Prostate gland (tissue), 2 donors: Measurements from ENCODE around the gene TTC16.

ENCODE experiments used
- CTCF ChIP-seq, 4 experiments: fragments of 200-600 bp in 2 of 4; fragments of 450-650 bp in 2 of 4; sonication (generic) in 2 of 4; IDR thresholded peaks; 1 replicate in 3 of 4; 2 replicates in 1 of 4; pipeline ENCODE4 v1.5.1; 2016 to 2019; ENCODE audit warnings: antibody characterized with exemption in 4 of 4, mild to moderate bottlenecking in 2 of 4, moderate library complexity in 2 of 4
- POLR2AphosphoS5 ChIP-seq: sonication (generic); formaldehyde crosslinking; IDR thresholded peaks from one replicate; pipeline ENCODE4 v1.6.1; 2017; ENCODE audit warnings: antibody characterized with exemption

DNA sequence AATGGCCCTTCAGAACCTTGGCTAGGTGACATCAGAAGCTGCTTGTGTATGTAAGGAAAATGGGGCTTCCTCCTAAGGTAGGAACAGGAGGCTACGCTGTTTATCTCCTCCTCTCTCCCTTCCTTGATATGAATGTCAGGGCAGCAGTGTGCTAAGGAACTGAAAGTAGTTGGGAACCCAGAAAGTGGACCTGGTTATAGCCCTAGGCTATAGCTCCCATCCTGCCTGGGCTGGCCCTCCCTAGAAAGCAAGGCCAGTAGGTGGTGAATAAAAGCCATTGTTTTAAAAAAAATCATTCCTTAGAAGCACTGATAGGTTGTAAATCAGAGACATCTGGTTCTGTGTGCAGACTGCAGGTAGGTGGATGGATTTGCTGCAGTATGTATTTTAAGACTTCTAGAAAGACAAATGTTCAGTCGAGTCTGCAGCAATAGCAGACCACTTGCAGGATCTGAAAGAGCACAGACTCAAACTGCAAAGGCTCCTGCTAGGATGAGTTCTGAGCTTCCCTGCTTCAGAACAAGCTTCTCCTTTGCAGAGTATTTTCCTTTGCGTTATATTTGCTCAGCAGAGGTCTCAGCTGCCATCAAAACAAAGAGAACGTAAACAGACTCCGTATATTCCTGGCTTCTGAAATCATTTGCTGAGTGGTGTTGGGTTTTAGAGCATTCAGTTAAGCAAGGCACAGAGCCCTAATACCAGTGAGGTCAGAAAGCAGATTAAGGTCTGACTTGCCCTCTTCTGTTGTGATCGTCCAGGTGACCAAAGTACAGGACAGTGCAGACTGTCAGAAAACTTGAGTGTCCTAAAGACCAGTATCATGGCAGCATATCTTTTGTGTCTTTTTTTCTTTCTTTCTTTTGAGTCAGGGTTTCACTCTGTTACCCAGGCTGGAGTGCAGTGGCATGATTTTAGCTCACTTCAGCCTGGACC lies 29.2 kb upstream of the TTC16 start:
- TF ChIP-seq CTCF (IDR thresholded peaks at IDR 0.05) (no peak), POLR2AphosphoS5 (no peak)
